Right lobe of liver (tissue), 6 donors: ENCODE results near the gene C10orf120. TPM values are rescaled to one million over a fixed set of nuclear protein-coding genes. Genes with fewer than 3 reads are reported as not detected.

Source experiments
- ATAC-seq, 4 donors: fragments of 200-7000 bp; cut with Tn5 transposase; one replicate each; pipeline ENCODE4 v1.9.1; 2020; ENCODE audit warnings: mild to moderate bottlenecking in 4 of 4, moderate library complexity in 4 of 4
- DNase-seq, 3 donors: peaks; one replicate each; pipeline ENCODE4 v3.0.0-alpha.2; 2020
- H3K27ac ChIP-seq, 3 donors: fragments of 200-600 bp; one replicate each; pipeline ENCODE4 v1.8.0; 2022
- H3K27me3 ChIP-seq, 2 donors: fragments of 200-600 bp; one replicate each; pipeline ENCODE4 v1.8.0; 2022
- H3K36me3 ChIP-seq, 4 donors: fragments of 200-600 bp; sonication (generic) in 1 of 4; one replicate each; pipeline versions ENCODE4 v1.5.1 to v1.8.0; 2017 to 2022; ENCODE audit warnings: control low read depth in 1 of 4
- H3K4me1 ChIP-seq, 4 donors: fragments of 200-600 bp; sonication (generic) in 1 of 4; one replicate each; pipeline versions ENCODE4 v1.5.1 to v1.8.0; 2017 to 2022; ENCODE audit warnings: control low read depth in 1 of 4
- H3K4me3 ChIP-seq, 3 donors: fragments of 200-600 bp; one replicate each; pipeline ENCODE4 v1.8.0; 2022
- H3K9me3 ChIP-seq, 4 donors: fragments of 200-600 bp; sonication (generic) in 1 of 4; one replicate each; pipeline versions ENCODE4 v1.5.1 to v1.8.0; 2017 to 2022; ENCODE audit warnings: control low read depth in 1 of 4
- POLR2A ChIP-seq: fragments of 450-650 bp; IDR thresholded peaks from one replicate; pipeline ENCODE4 v1.6.1; 2017; ENCODE audit warnings: antibody characterized with exemption, mild to moderate bottlenecking
- WGBS: methylation state at CpG from one replicate; pipeline ENCODE4 v1.1.6; 2018; ENCODE audit warnings: low coverage, low lambda C conversion rate; ENCODE audit not compliant: insufficient coverage; ENCODE audit errors: missing lambda C conversion rate; 5-methylcytosine and 5-hydroxymethylcytosine counted together
- intact Hi-C, 2 donors: fragments of 100-400 bp; cut with DNase I; formaldehyde crosslinking; loops; one replicate each; pipeline versions ENCODE4 v1.11.2 to v1.14.1; 2022
- total RNA-seq, 6 experiments: library from RNA; depleted of rRNA in 2 of 6; stranded (reverse); fragments of >200 nt in 2 of 6; fragmentation: NEBNext Ultra II Directional in 3 of 6; extraction: Animal tissue kit (Norgen Biotek cat#: 25700) in 3 of 6; gene quantifications; one replicate each; pipeline versions ENCODE4 v1.1.0 to v1.2.4, GENCODE V29; 2016 to 2023
- TF ChIP-seq, protein P1 (sequence below), 4 donors: fragments of 200-600 bp in 3 of 4; fragments of 450-650 bp in 1 of 4; IDR thresholded peaks; one replicate each; pipeline versions ENCODE4 v1.5.1 to v1.8.0; 2016 to 2022; ENCODE audit warnings: antibody characterized with exemption in 4 of 4, mild to moderate bottlenecking in 2 of 4
- donor health status: DM: no; HTN: yes; CAD: no.
- donor health status: DM: no; HTN: no; CAD: no.
- donor health status: DM: no; HTN: no; CAD: no.
- donor health status: DM: no; HTN: yes; CAD: no.
- donor health status: DM: no; HTN: yes; CAD: no.

C10orf120 gene
- total RNA-seq, 6 experiments from 2014 or later = not detected

DNA sequence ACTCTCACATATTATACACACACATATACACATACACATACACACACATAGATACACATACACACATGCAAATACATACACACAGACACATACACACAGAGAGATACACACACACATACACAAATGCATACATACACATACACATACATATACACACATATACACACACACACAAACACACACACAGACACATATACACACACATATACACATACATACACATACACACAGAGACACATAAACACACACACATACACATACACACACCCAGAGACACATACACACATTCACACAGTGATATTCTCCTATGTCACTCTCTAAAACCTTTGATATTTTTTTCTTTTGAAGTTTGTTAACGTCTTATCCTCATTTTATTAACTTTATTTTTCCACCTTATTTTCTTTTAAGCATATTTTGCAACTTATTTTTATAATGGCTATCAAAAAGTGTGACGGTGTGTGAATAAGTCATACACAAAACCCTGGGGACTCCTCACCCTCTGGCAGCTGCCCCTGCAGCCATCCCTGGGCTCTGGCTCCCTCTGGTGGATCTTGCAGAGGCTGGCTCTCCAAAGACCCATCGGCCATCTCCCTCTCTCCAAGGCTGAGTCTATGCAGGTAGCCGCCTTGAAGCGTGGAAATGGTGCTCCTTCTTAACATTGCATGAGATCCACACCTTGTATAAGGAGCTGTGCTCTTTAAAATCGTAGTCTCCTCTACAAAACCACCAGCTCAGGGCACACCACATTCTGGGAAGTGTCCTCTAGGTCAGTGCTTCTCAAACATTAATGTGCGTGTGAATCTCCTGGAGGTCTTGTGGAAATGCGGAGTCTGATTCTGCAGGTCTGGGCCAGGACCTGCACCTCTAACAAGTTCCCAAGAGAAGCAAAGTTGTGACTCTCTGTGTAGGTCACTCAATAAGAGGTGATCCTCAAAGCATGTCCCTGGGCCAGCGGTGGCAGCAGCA, 4.1 kb upstream of the C10orf120 start:
- Histone ChIP-seq H3K9me3 (no peaks in the 10 kb centered on the region), H3K27me3 (no peaks in the 10 kb centered on the region), H3K4me3 (no peak overlapping the region), H3K36me3 (no peaks in the 10 kb centered on the region), H3K4me1 (no peaks in the 10 kb centered on the region), H3K27ac (no peak overlapping the region)
- DNase-seq = peak; percentile 68 to 77 (median 76)
- peak; percentile 97 to 99 (median 98) for ATAC-seq
- intact Hi-C loops = loop anchor here in 1 of 2 donors (10.0 kb wide), 1 partner anchor 59 kb away; no protein-coding TSS in a partner anchor
- TF ChIP-seq, protein P1, sequence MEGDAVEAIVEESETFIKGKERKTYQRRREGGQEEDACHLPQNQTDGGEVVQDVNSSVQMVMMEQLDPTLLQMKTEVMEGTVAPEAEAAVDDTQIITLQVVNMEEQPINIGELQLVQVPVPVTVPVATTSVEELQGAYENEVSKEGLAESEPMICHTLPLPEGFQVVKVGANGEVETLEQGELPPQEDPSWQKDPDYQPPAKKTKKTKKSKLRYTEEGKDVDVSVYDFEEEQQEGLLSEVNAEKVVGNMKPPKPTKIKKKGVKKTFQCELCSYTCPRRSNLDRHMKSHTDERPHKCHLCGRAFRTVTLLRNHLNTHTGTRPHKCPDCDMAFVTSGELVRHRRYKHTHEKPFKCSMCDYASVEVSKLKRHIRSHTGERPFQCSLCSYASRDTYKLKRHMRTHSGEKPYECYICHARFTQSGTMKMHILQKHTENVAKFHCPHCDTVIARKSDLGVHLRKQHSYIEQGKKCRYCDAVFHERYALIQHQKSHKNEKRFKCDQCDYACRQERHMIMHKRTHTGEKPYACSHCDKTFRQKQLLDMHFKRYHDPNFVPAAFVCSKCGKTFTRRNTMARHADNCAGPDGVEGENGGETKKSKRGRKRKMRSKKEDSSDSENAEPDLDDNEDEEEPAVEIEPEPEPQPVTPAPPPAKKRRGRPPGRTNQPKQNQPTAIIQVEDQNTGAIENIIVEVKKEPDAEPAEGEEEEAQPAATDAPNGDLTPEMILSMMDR (IDR thresholded peaks at IDR 0.05) = peak; percentile 77 to 95 (median 93)
- TF ChIP-seq POLR2A = no peak
- 8% methylated on average over 6 of the region's 9 CpGs for WGBS

DNA sequence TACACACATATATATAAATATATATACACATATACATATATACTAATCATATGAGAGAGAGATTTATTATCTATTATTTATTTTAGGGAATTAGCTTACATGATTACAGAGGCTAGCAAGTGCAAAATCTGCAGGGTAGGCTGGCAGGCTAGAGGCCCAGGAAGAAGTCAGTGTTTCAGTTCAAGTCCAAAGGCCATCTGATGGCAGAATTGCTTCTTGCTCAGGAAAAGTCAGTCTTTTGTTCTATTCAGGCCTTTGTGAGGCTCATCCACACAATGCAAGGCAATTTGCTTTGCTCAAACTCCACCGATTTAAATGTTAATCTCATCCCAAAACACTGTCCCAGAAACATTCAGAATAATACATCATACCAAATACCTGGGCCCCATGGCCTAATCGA, 2.6 kb upstream of the C10orf120 start:
- Histone ChIP-seq H3K9me3 (no peaks in the 10 kb centered on the region), H3K4me1 (no peaks in the 10 kb centered on the region), H3K27me3 (no peaks in the 10 kb centered on the region), H3K27ac (no peak overlapping the region), H3K4me3 (no peak overlapping the region), H3K36me3 (no peaks in the 10 kb centered on the region)
- intact Hi-C loops = loop anchor here in 1 of 2 donors (10.0 kb wide), 1 partner anchor 57 kb away; no protein-coding TSS in a partner anchor
- 78% methylated on average over 2 of the region's 2 CpGs for WGBS
- no peak for DNase-seq
- TF ChIP-seq, protein P1 (IDR thresholded peaks at IDR 0.05) = no peak
- TF ChIP-seq POLR2A = no peak
- ATAC-seq = no peak

DNA sequence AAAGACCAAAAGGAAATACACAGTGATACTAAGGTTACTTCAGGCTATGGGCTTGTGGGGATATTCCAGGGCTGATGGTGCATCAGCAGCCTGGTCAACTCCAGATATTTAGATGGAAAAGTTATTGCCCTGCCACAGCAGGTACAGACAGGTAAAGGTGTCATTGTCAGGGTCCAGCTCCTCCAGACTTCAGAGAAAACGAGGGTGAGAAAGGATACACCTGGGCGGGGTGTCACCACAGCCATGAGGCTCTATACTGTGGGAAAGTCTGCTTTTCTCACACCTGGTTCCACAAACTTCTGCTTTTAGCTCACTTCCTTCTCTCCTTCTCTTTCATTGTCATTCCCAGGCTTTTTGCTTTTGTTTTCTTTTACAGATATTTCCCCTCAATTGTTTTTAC, 2.0 kb upstream of the C10orf120 start:
- no peaks in the 10 kb centered on the region for H3K4me1 ChIP-seq
- no peak for ATAC-seq
- no peak overlapping the region for H3K4me3 ChIP-seq
- TF ChIP-seq, protein P1 (IDR thresholded peaks at IDR 0.05) = no peak
- no peak for TF ChIP-seq POLR2A
- no peaks in the 10 kb centered on the region for H3K36me3 ChIP-seq
- 25% methylated on average over 1 of the region's 2 CpGs for WGBS
- DNase-seq = no peak
- intact Hi-C loops = loop anchor here in 1 of 2 donors (10.0 kb wide), 1 partner anchor 57 kb away; no protein-coding TSS in a partner anchor
- H3K27ac ChIP-seq = no peak overlapping the region
- no peaks in the 10 kb centered on the region for H3K27me3 ChIP-seq
- H3K9me3 ChIP-seq = no peaks in the 10 kb centered on the region

DNA sequence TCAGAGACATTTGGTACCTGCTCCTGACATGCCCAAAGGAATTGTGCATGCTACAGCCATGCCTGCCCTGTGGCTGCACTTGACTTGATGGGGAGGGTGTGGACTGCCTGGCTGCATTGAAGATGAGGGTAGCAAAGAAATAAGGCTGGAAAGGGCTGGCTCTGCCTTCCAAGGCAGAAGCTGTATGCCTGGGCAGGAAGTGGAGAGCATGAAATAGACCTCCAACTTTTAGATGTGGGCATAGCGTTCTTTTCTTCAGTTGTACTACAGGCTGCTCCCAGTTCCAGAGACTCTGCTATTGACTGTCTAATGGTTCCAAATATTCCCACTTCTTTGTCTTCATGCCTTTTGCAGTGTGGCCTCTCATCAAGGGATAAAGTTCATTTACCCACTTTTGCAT, 3.0 kb downstream of the C10orf120 start:
- H3K4me3 ChIP-seq = no peak overlapping the region
- H3K27ac ChIP-seq = no peak overlapping the region
- no peaks in the 10 kb centered on the region for H3K4me1 ChIP-seq
- no peaks in the 10 kb centered on the region for H3K36me3 ChIP-seq
- ATAC-seq (no peak), DNase-seq (no peak)
- TF ChIP-seq, protein P1 (IDR thresholded peaks at IDR 0.05) = no peak
- no peak for TF ChIP-seq POLR2A
- WGBS = 100% methylated on average over 1 of the region's 1 CpG
- no peaks in the 10 kb centered on the region for H3K9me3 ChIP-seq
- intact Hi-C loops = no loop called here
- no peaks in the 10 kb centered on the region for H3K27me3 ChIP-seq
